Testis (tissue), 2 donors: ENCODE measurements around the gene RHPN2.
"Not testable (repeated sequence)": the region's sequence is repeated elsewhere in the genome, so short reads cannot be mapped to it uniquely, and the experiment has no call there.

ENCODE experiments used
- POLR2A ChIP-seq: fragments of 450-650 bp; IDR thresholded peaks from one replicate; pipeline ENCODE4 v1.6.1; 2017; ENCODE audit warnings: antibody characterized with exemption, mild to moderate bottlenecking, moderate library complexity
- TF ChIP-seq, protein P1 (sequence below), 3 experiments: fragments of 450-650 bp in 2 of 3; fragments of 200-600 bp in 1 of 3; sonication (generic) in 1 of 3; IDR thresholded peaks; one replicate each; pipeline ENCODE4 v1.5.1; 2016 to 2019; ENCODE audit warnings: antibody characterized with exemption in 3 of 3, mild to moderate bottlenecking in 2 of 3, moderate library complexity in 1 of 3

DNA sequence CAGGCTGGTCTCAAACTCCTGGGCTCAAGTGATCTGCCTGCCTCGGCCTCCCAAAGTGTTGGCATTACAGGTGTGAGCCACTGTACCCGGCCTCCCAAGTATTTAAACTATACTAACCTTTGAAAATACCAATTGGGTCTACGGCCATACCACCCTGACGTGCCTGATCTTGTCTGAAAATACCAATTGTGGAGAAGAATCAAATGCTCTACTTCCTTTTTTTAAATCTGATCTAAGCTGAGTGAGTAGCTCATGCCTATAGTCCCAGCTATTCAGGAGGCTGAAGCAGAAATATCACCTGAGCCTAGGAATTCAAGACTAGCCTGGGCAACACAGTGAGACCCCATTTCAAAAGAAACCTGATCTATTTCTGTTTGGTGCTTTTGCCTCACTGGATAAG lies 53.8 kb downstream of the RHPN2 start:
- TF ChIP-seq, protein P1, sequence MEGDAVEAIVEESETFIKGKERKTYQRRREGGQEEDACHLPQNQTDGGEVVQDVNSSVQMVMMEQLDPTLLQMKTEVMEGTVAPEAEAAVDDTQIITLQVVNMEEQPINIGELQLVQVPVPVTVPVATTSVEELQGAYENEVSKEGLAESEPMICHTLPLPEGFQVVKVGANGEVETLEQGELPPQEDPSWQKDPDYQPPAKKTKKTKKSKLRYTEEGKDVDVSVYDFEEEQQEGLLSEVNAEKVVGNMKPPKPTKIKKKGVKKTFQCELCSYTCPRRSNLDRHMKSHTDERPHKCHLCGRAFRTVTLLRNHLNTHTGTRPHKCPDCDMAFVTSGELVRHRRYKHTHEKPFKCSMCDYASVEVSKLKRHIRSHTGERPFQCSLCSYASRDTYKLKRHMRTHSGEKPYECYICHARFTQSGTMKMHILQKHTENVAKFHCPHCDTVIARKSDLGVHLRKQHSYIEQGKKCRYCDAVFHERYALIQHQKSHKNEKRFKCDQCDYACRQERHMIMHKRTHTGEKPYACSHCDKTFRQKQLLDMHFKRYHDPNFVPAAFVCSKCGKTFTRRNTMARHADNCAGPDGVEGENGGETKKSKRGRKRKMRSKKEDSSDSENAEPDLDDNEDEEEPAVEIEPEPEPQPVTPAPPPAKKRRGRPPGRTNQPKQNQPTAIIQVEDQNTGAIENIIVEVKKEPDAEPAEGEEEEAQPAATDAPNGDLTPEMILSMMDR (IDR thresholded peaks at IDR 0.05) = not testable (repeated sequence)
- TF ChIP-seq POLR2A = not testable (repeated sequence)
